ENCODE results near the gene OR5L2.

GRCh38 chr11:55852141-55852540 is 25.1 kb downstream of the OR5L2 start:
- no peak for TF ChIP-seq EP300 (IDR thresholded peaks at IDR 0.05)
- TF ChIP-seq CTCF (IDR thresholded peaks at IDR 0.05): no peak
- no peak for TF ChIP-seq POLR2A (IDR thresholded peaks at IDR 0.05)
